ENCODE results near the gene L3MBTL1.
A peak's percentile ranks its signal among the peaks of the same experiment; 100 is the strongest.

L3MBTL1 gene

GRCh38 chr20:43507150-43508080, at the start of gene L3MBTL1:
TSS of gene L3MBTL1 (plus strand) at chr20:43507697. CDS start at chr20:43513504, 5,807 bp downstream.
- H3K27me3 ChIP-seq (ENCODE audit: low read depth) = no peaks in the 10 kb centered on the region
- no peaks in the 10 kb centered on the region for H3K9me3 ChIP-seq
- H3K36me3 ChIP-seq (replicated peaks) = no peaks in the 10 kb centered on the region
- H3K4me1 ChIP-seq = no peaks in the 10 kb centered on the region
- peak; percentile 8 to 61 for DNase-seq (ENCODE audit: low spot score in 2 of 2)
- in situ Hi-C loops (cut with MboI; ENCODE audit: low sequenced_read_pairs) = no loop called here
- peak within 1 kb of the TSS; percentile 29 for H3K4me3 ChIP-seq

- in situ Hi-C loops (cut with MboI; ENCODE audit: low sequenced_read_pairs) = no loop called here
- H3K27me3 ChIP-seq (ENCODE audit: low read depth) = no peaks in the 10 kb centered on the region
- peaks cover 48% of the 10 kb centered on the region for H3K36me3 ChIP-seq (replicated peaks)
- H3K4me1 ChIP-seq = peaks cover 10% of the 10 kb centered on the region
- peak overlapping the region; percentile 100 for H3K4me3 ChIP-seq
- no peak for DNase-seq (ENCODE audit: low spot score in 2 of 2)
- H3K9me3 ChIP-seq = no peaks in the 10 kb centered on the region
Measured at GRCh38 chr20:43458422-43458924, 49.0 kb upstream of the L3MBTL1 start.

- Histone ChIP-seq H3K9me3 (no peaks in the 10 kb centered on the region), H3K4me1 (peaks cover 10% of the 10 kb centered on the region), H3K36me3 (replicated peaks) (peaks cover 56% of the 10 kb centered on the region), H3K4me3 (peak overlapping the region; percentile 100), H3K27me3 (ENCODE audit: low read depth) (no peaks in the 10 kb centered on the region)
- peak in 1 of 2 experiments; percentile 52 for DNase-seq (ENCODE audit: low spot score in 2 of 2)
- in situ Hi-C loops (cut with MboI; ENCODE audit: low sequenced_read_pairs) = no loop called here
Measured at GRCh38 chr20:43459022-43459942, 48.2 kb upstream of the L3MBTL1 start.

GRCh38 chr20:43460172-43460829, 47.2 kb upstream of the L3MBTL1 start:
- Histone ChIP-seq H3K27me3 (ENCODE audit: low read depth) (no peaks in the 10 kb centered on the region), H3K36me3 (replicated peaks) (peaks cover 67% of the 10 kb centered on the region), H3K9me3 (no peaks in the 10 kb centered on the region), H3K4me1 (peaks cover 10% of the 10 kb centered on the region), H3K4me3 (no peak overlapping the region)
- in situ Hi-C loops (cut with MboI; ENCODE audit: low sequenced_read_pairs) = no loop called here
- DNase-seq (ENCODE audit: low spot score in 2 of 2) = no peak

GRCh38 chr20:43460830-43461200, 46.7 kb upstream of the L3MBTL1 start:
- in situ Hi-C loops (cut with MboI; ENCODE audit: low sequenced_read_pairs) = no loop called here
- Histone ChIP-seq H3K36me3 (replicated peaks) (peaks cover 67% of the 10 kb centered on the region), H3K9me3 (no peaks in the 10 kb centered on the region), H3K27me3 (ENCODE audit: low read depth) (no peaks in the 10 kb centered on the region), H3K4me1 (peaks cover 10% of the 10 kb centered on the region), H3K4me3 (no peak overlapping the region)
- no peak for DNase-seq (ENCODE audit: low spot score in 2 of 2)

- H3K9me3 ChIP-seq = no peaks in the 10 kb centered on the region
- peaks cover 67% of the 10 kb centered on the region for H3K36me3 ChIP-seq (replicated peaks)
- DNase-seq (ENCODE audit: low spot score in 2 of 2) = no peak
- H3K4me1 ChIP-seq = peaks cover 10% of the 10 kb centered on the region
- H3K27me3 ChIP-seq (ENCODE audit: low read depth) = no peaks in the 10 kb centered on the region
- H3K4me3 ChIP-seq = no peak overlapping the region
- in situ Hi-C loops (cut with MboI; ENCODE audit: low sequenced_read_pairs) = no loop called here
Measured at GRCh38 chr20:43461894-43462659, 45.4 kb upstream of the L3MBTL1 start.

GRCh38 chr20:43462660-43463526, 44.6 kb upstream of the L3MBTL1 start:
- in situ Hi-C loops (cut with MboI; ENCODE audit: low sequenced_read_pairs) = no loop called here
- no peak for DNase-seq (ENCODE audit: low spot score in 2 of 2)
- Histone ChIP-seq H3K36me3 (replicated peaks) (peaks cover 65% of the 10 kb centered on the region), H3K4me1 (peaks cover 10% of the 10 kb centered on the region), H3K9me3 (no peaks in the 10 kb centered on the region), H3K27me3 (ENCODE audit: low read depth) (no peaks in the 10 kb centered on the region), H3K4me3 (no peak overlapping the region)

GRCh38 chr20:43463527-43464218, 43.8 kb upstream of the L3MBTL1 start:
- no peak for DNase-seq (ENCODE audit: low spot score in 2 of 2)
- Histone ChIP-seq H3K27me3 (ENCODE audit: low read depth) (no peaks in the 10 kb centered on the region), H3K4me1 (peaks cover 10% of the 10 kb centered on the region), H3K36me3 (replicated peaks) (peaks cover 62% of the 10 kb centered on the region), H3K4me3 (no peak overlapping the region), H3K9me3 (no peaks in the 10 kb centered on the region)
- in situ Hi-C loops (cut with MboI; ENCODE audit: low sequenced_read_pairs) = no loop called here

- H3K9me3 ChIP-seq = no peaks in the 10 kb centered on the region
- DNase-seq (ENCODE audit: low spot score in 2 of 2) = no peak
- peaks cover 57% of the 10 kb centered on the region for H3K36me3 ChIP-seq (replicated peaks)
- H3K27me3 ChIP-seq (ENCODE audit: low read depth) = no peaks in the 10 kb centered on the region
- in situ Hi-C loops (cut with MboI; ENCODE audit: low sequenced_read_pairs) = no loop called here
- H3K4me3 ChIP-seq = no peak overlapping the region
- peaks cover 6% of the 10 kb centered on the region for H3K4me1 ChIP-seq
Measured at GRCh38 chr20:43464219-43464790, 43.2 kb upstream of the L3MBTL1 start.

GRCh38 chr20:43465625-43465943, 41.9 kb upstream of the L3MBTL1 start:
- no peak for DNase-seq (ENCODE audit: low spot score in 2 of 2)
- H3K9me3 ChIP-seq = no peaks in the 10 kb centered on the region
- in situ Hi-C loops (cut with MboI; ENCODE audit: low sequenced_read_pairs) = no loop called here
- no peak overlapping the region for H3K4me3 ChIP-seq
- peaks cover 45% of the 10 kb centered on the region for H3K36me3 ChIP-seq (replicated peaks)
- no peaks in the 10 kb centered on the region for H3K27me3 ChIP-seq (ENCODE audit: low read depth)
- peaks cover 3% of the 10 kb centered on the region; the same call in 1 of the 2 replicates for H3K4me1 ChIP-seq

GRCh38 chr20:43467589-43467988, 39.9 kb upstream of the L3MBTL1 start:
- Histone ChIP-seq H3K36me3 (replicated peaks) (peaks cover 27% of the 10 kb centered on the region), H3K4me1 (no peaks in the 10 kb centered on the region), H3K9me3 (no peaks in the 10 kb centered on the region), H3K27me3 (ENCODE audit: low read depth) (no peaks in the 10 kb centered on the region), H3K4me3 (no peak overlapping the region)
- DNase-seq (ENCODE audit: low spot score in 2 of 2) = no peak
- in situ Hi-C loops (cut with MboI; ENCODE audit: low sequenced_read_pairs) = no loop called here

Data from HAP-1 (cell line).